Measurements from ENCODE around the gene CDKN2B.

GRCh38 chr9:21969011-21969940 lies 39.8 kb downstream of the CDKN2B start:
- TF ChIP-seq CTCF (IDR thresholded peaks at IDR 0.05 in 4 of 5, conservative IDR thresholded peaks at IDR 0.05 in 1 of 5) (no peak), POLR2A (IDR thresholded peaks at IDR 0.05) (no peak)
